HepG2 (cell line): Measurements from ENCODE around the gene PCYT2. TPM values are rescaled to one million over a fixed set of nuclear protein-coding genes. Genes with fewer than 3 reads are reported as not detected.
A peak's percentile ranks its signal among the peaks of the same experiment; 100 is the strongest.

Experiments
- AKAP8 ChIP-seq: sonication (generic); formaldehyde crosslinking; IDR thresholded peaks from 2 replicates; pipeline ENCODE4 v1.5.1; 2020; ENCODE audit warnings: mild to moderate bottlenecking, missing genetic modification reagents
- BRF2 ChIP-seq: sonication (generic); formaldehyde crosslinking; IDR thresholded peaks from 2 replicates; pipeline ENCODE4 v1.8.1; 2022; ENCODE audit warnings: mild to moderate bottlenecking, missing genetic modification reagents
- FOSL2 ChIP-seq: sonication (generic); formaldehyde crosslinking; IDR thresholded peaks from 2 replicates; pipeline ENCODE4 v1.4.0; 2020; ENCODE audit warnings: missing genetic modification reagents
- HNF1B ChIP-seq: sonication (generic); formaldehyde crosslinking; IDR thresholded peaks from 2 replicates; pipeline ENCODE4 v1.5.1; 2020; ENCODE audit warnings: mild to moderate bottlenecking, moderate library complexity, missing genetic modification reagents
- HOXA3 ChIP-seq: sonication (generic); formaldehyde crosslinking; IDR thresholded peaks from 2 replicates; pipeline ENCODE4 v1.5.0; 2020; ENCODE audit warnings: missing genetic modification reagents
- KLF11 ChIP-seq: IDR thresholded peaks from 2 replicates; pipeline ENCODE4 v1.6.1; 2016; ENCODE audit warnings: missing compliant biosample characterization
- MEF2D ChIP-seq: sonication (generic); formaldehyde crosslinking; IDR thresholded peaks from 2 replicates; pipeline ENCODE4 v1.5.1; 2020; ENCODE audit warnings: mild to moderate bottlenecking, missing genetic modification reagents
- NCOA2 ChIP-seq: sonication (generic); formaldehyde crosslinking; IDR thresholded peaks from 2 replicates; pipeline ENCODE4 v1.8.0; 2022; ENCODE audit warnings: inconsistent platforms
- NFAT5 ChIP-seq: sonication (generic); formaldehyde crosslinking; IDR thresholded peaks from 2 replicates; pipeline ENCODE4 v1.4.0; 2020; ENCODE audit warnings: missing genetic modification reagents
- NFKB2 ChIP-seq: sonication (generic); formaldehyde crosslinking; IDR thresholded peaks from 2 replicates; pipeline ENCODE4 v1.4.0; 2020; ENCODE audit warnings: missing genetic modification reagents, borderline replicate concordance
- PAF1 ChIP-seq: IDR thresholded peaks from 2 replicates; pipeline ENCODE4 v1.6.1; 2016; ENCODE audit warnings: missing genetic modification reagents, missing compliant biosample characterization
- REPIN1 ChIP-seq: sonication (generic); formaldehyde crosslinking; IDR thresholded peaks from 2 replicates; pipeline ENCODE4 v1.8.0; 2022; ENCODE audit warnings: missing genetic modification reagents, low read depth, mild to moderate bottlenecking, borderline replicate concordance
- THRA ChIP-seq: sonication (generic); formaldehyde crosslinking; IDR thresholded peaks from 2 replicates; pipeline ENCODE4 v1.4.0; 2020; ENCODE audit warnings: missing genetic modification reagents, borderline replicate concordance
- ZBTB2 ChIP-seq: sonication (generic); formaldehyde crosslinking; IDR thresholded peaks from 2 replicates; pipeline ENCODE4 v1.8.0; 2022; ENCODE audit warnings: low read depth, missing genetic modification reagents
- ZNF33A ChIP-seq: sonication (generic); formaldehyde crosslinking; IDR thresholded peaks from 2 replicates; pipeline ENCODE4 v1.5.1; 2020; ENCODE audit warnings: missing genetic modification reagents, mild to moderate bottlenecking, moderate library complexity, borderline replicate concordance
- ZNF33B ChIP-seq: sonication (generic); formaldehyde crosslinking; IDR thresholded peaks from 2 replicates; pipeline ENCODE4 v1.5.1; 2020; ENCODE audit warnings: mild to moderate bottlenecking, missing genetic modification reagents
- ZNF589 ChIP-seq: sonication (generic); formaldehyde crosslinking; conservative IDR thresholded peaks from 2 replicates; pipeline ENCODE4 v1.8.0; 2022; ENCODE audit warnings: mild to moderate bottlenecking, moderate library complexity, missing genetic modification reagents
- polyA plus RNA-seq, 8 experiments: library from polyadenylated mRNA; depleted of rRNA in 3 of 8; stranded (reverse) in 7 of 8; unstranded in 1 of 8; fragments of >200 nt; fragmentation: Illumina TruSeq in 4 of 8; extraction: Trizol in 4 of 8; gene quantifications; 2 replicates each; pipeline versions ENCODE4 v1.2.1 to v1.2.3, GENCODE V29; 2011 to 2016; ENCODE audit warnings: low read depth in 4 of 8, missing spikeins in 1 of 8, mixed read lengths in 1 of 8; ENCODE audit not compliant: insufficient read depth in 1 of 8
- total RNA-seq, 5 experiments: library from RNA; depleted of rRNA; stranded (reverse); fragments of >200 nt; fragmentation: Illumina TruSeq; extraction: Trizol; gene quantifications; 2 replicates each; pipeline ENCODE4 v1.2.3, GENCODE V29; 2016; ENCODE audit warnings: low read depth in 1 of 5

The PCYT2 gene
- total and polyA plus RNA-seq, 2 of the 13 experiments (the other 11 are each of a cell fraction or from before 2014, with no cell fraction given): 147 to 297 TPM

- TF ChIP-seq NFAT5 (peak; percentile 67; the same call in 1 of the 2 replicates), NCOA2 (CRISPR knock-in tag) (0 out of 2 replicates have a peak, but pooled peaks have one; percentile 7), KLF11 (CRISPR knock-in tag) (no peak), HNF1B (CRISPR knock-in tag) (peak; percentile 77), AKAP8 (CRISPR knock-in tag) (peak; percentile 93; the same call in 1 of the 2 replicates), ZNF33A (CRISPR knock-in tag) (no peak), THRA (CRISPR knock-in tag) (peak; percentile 5; the same call in 1 of the 2 replicates), HOXA3 (CRISPR knock-in tag) (peak; percentile 32; the same call in 1 of the 2 replicates), ZNF589 (CRISPR knock-in tag) (no peak), ZNF33B (0 out of 2 replicates have a peak, but pooled peaks have one; percentile 25), ZBTB2 (CRISPR knock-in tag) (peak; percentile 25; the same call in 1 of the 2 replicates), NFKB2 (CRISPR knock-in tag) (peak; percentile 69), MEF2D (0 out of 2 replicates have a peak, but pooled peaks have one; percentile 40), BRF2 (peak; percentile 44), FOSL2 (peak; percentile 4; the same call in 1 of the 2 replicates), REPIN1 (no peak), PAF1 (CRISPR knock-in tag) (peak; percentile 79; the same call in 1 of the 2 replicates)
Observed at GRCh38 chr17:81870131-81870980, 40.8 kb downstream of the PCYT2 start (continued).
